ENCODE measurements around the gene IL18BP. TPM values are rescaled to one million over a fixed set of nuclear protein-coding genes. Genes with fewer than 3 reads are reported as not detected.

Gene IL18BP
- total RNA-seq, 2 donors from 2014 or later: 25.7 to 28.0 TPM

DNA sequence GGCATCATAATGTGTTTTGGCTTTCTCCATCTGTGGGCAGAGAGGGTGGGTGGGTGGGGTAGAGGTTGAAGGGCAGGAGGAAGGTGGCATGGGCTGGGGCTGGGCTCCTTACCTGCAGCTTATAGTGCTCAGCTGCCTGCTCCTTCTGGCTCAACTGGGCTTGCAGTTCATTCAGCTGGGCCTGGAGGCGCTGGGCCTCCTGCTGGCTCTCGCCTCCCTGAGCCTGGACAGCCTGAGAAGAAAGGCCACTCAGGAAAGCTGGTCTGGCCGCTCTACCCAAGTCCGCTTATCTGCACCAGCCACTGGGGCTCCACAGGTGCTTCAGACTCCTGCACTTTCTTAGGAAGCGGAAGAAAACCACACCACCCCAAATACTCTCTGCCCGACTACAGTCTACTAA, 10.4 kb downstream of the IL18BP start:
- Mint-ChIP-seq H3K27me3 (no peaks in the 10 kb centered on the region), H3K4me1 (peaks cover 2% of the 10 kb centered on the region), H3K4me3 (no peak overlapping the region), H3K27ac (no peak overlapping the region), H3K36me3 (ENCODE audit: low read depth) (peaks cover 16% of the 10 kb centered on the region)
- H3K9me3 ChIP-seq (ENCODE audit: control insufficient read depth, low read length, poor library complexity, severe bottlenecking): no peaks in the 10 kb centered on the region
- ATAC-seq (no peak), DNase-seq (no peak)

- Mint-ChIP-seq H3K36me3 (ENCODE audit: low read depth) (peaks cover 26% of the 10 kb centered on the region), H3K27me3 (no peaks in the 10 kb centered on the region), H3K4me3 (no peak overlapping the region), H3K4me1 (peaks cover 9% of the 10 kb centered on the region), H3K27ac (peak overlapping the region; percentile 45)
- H3K9me3 ChIP-seq (ENCODE audit: control insufficient read depth, low read length, poor library complexity, severe bottlenecking): no peaks in the 10 kb centered on the region
- DNase-seq (no peak), ATAC-seq (no peak)
Observed at GRCh38 chr11:72010529-72011233, 12.0 kb downstream of the IL18BP start.

GRCh38 chr11:72012091-72012630, 13.5 kb downstream of the IL18BP start:
- DNase-seq: no peak
- no peak for ATAC-seq
- peaks cover 10% of the 10 kb centered on the region for H3K4me1 Mint-ChIP-seq
- no peaks in the 10 kb centered on the region for H3K27me3 Mint-ChIP-seq
- H3K4me3 Mint-ChIP-seq: no peak overlapping the region
- no peak overlapping the region for H3K27ac Mint-ChIP-seq
- no peaks in the 10 kb centered on the region for H3K9me3 ChIP-seq (ENCODE audit: control insufficient read depth, low read length, poor library complexity, severe bottlenecking)
- H3K36me3 Mint-ChIP-seq (ENCODE audit: low read depth): peaks cover 26% of the 10 kb centered on the region

GRCh38 chr11:72012897-72013721, 14.4 kb downstream of the IL18BP start:
- Mint-ChIP-seq H3K4me1 (peaks cover 10% of the 10 kb centered on the region), H3K27ac (peak overlapping the region; percentile 39), H3K36me3 (ENCODE audit: low read depth) (peaks cover 24% of the 10 kb centered on the region), H3K27me3 (no peaks in the 10 kb centered on the region), H3K4me3 (no peak overlapping the region)
- DNase-seq: no peak
- no peak for ATAC-seq
- H3K9me3 ChIP-seq (ENCODE audit: control insufficient read depth, low read length, poor library complexity, severe bottlenecking): no peaks in the 10 kb centered on the region

DNA sequence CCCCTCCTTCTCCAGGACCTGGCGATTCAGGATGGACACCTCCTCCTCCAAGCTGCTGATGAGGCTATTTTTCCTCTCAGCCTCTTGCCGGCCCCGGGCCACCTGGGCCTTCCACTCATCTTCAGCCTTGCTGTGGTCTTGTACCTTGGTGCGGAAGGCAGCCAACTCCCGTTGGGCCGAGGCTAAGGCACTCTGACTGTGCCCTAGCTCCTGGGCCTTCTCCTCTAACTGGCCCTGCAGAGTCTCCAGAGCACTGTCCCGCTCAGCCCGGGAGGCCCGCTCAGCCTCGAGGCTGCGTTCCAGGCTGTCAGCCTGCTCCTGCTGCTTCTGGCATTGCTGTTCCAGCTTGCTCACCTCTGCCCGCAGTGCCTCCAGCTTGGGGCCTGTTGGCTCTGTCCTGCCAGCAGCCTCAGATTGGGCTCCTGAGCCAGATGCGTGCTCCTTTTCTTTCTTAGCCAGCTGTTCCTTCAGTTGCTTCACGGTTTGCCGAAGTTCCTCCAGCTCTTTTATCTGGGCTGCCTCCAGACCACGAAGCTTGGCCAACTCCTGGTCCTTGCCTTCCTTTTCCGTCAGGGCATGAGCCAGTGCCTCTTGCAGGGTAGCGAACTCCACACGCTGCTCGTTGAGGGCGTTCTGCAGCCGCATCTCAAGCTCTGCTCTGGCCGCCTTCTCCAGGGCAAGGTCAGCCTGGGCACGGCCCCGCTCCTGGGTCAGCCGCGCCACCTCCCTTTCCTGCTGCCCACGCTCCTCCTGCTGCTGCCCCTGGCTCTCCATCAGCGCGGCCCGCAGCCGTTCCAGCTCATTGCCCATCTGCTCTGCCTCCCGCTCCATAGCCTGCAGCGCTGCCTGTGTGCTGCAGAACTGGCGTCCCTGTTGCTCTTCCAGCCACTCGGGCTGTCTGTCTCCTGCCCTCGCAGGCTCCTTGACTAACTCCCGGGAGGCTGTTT, 15.3 kb downstream of the IL18BP start:
- Mint-ChIP-seq H3K4me1 (peaks cover 10% of the 10 kb centered on the region), H3K27me3 (no peaks in the 10 kb centered on the region), H3K36me3 (ENCODE audit: low read depth) (peaks cover 19% of the 10 kb centered on the region), H3K4me3 (no peak overlapping the region), H3K27ac (peak overlapping the region; percentile 39)
- ATAC-seq (no peak), DNase-seq (no peak)
- no peaks in the 10 kb centered on the region for H3K9me3 ChIP-seq (ENCODE audit: control insufficient read depth, low read length, poor library complexity, severe bottlenecking)

DNA sequence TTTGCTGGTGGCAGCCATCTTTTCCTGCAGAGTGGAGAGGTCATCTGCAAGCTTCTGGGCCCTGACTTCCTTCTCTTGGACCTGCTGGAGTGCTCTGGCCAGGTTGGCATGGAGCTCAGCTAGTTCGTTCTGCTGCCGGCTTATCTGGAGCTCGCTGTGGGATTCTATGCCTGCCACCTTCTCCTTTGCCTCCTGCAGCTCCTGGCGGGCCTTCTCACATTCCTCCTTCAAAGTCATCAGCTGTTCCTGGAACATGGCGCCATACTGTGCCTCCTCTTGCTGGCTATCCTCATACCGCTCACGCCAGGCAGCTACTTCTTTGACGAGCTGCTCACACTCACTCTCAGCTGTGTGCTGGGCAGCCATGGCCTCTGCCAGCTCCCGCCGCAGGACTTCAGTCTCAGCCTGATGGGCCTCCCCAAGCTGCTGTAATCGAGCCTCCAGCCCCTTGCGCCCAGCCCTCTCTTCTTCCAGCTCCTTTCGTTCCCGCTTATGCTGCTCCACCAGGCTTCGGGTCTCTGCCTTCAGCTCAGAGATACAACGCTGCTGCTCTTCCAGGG, 16.1 kb downstream of the IL18BP start:
- H3K27me3 Mint-ChIP-seq: no peaks in the 10 kb centered on the region
- H3K36me3 Mint-ChIP-seq (ENCODE audit: low read depth): peaks cover 16% of the 10 kb centered on the region
- H3K27ac Mint-ChIP-seq: no peak overlapping the region
- no peaks in the 10 kb centered on the region for H3K9me3 ChIP-seq (ENCODE audit: control insufficient read depth, low read length, poor library complexity, severe bottlenecking)
- ATAC-seq (no peak), DNase-seq (no peak)
- peaks cover 8% of the 10 kb centered on the region for H3K4me1 Mint-ChIP-seq
- peak overlapping the region; percentile 81 for H3K4me3 Mint-ChIP-seq

GRCh38 chr11:72015511-72016061, 16.9 kb downstream of the IL18BP start:
- H3K9me3 ChIP-seq (ENCODE audit: control insufficient read depth, low read length, poor library complexity, severe bottlenecking): no peaks in the 10 kb centered on the region
- Mint-ChIP-seq H3K4me1 (peaks cover 8% of the 10 kb centered on the region), H3K36me3 (ENCODE audit: low read depth) (peaks cover 19% of the 10 kb centered on the region), H3K27ac (peak overlapping the region; percentile 86), H3K4me3 (peak overlapping the region; percentile 81), H3K27me3 (no peaks in the 10 kb centered on the region)
- DNase-seq (no peak), ATAC-seq (no peak)

GRCh38 chr11:72018171-72018570, 19.5 kb downstream of the IL18BP start:
- no peak overlapping the region for H3K27ac Mint-ChIP-seq
- no peak overlapping the region for H3K4me3 Mint-ChIP-seq
- H3K36me3 Mint-ChIP-seq (ENCODE audit: low read depth): peaks cover 16% of the 10 kb centered on the region

GRCh38 chr11:72023335-72023734, 24.6 kb downstream of the IL18BP start:
- peaks cover 22% of the 10 kb centered on the region for H3K4me1 Mint-ChIP-seq
- no peak for ATAC-seq
- H3K27ac Mint-ChIP-seq: peak overlapping the region; percentile 34

More at GRCh38 chr11:72018171-72018570, 19.5 kb downstream of the IL18BP start:
- no peak for ATAC-seq
- no peaks in the 10 kb centered on the region for H3K27me3 Mint-ChIP-seq
- DNase-seq: no peak
- peaks cover 8% of the 10 kb centered on the region for H3K4me1 Mint-ChIP-seq
- no peaks in the 10 kb centered on the region for H3K9me3 ChIP-seq (ENCODE audit: control insufficient read depth, low read length, poor library complexity, severe bottlenecking)

GRCh38 chr11:72024069-72024754, 25.5 kb downstream of the IL18BP start:
- ATAC-seq (no peak), DNase-seq (no peak)
- no peaks in the 10 kb centered on the region for H3K9me3 ChIP-seq (ENCODE audit: control insufficient read depth, low read length, poor library complexity, severe bottlenecking)
- Mint-ChIP-seq H3K27ac (peak overlapping the region; percentile 34), H3K27me3 (no peaks in the 10 kb centered on the region), H3K36me3 (ENCODE audit: low read depth) (peaks cover 5% of the 10 kb centered on the region), H3K4me1 (peaks cover 25% of the 10 kb centered on the region), H3K4me3 (no peak overlapping the region)

More at GRCh38 chr11:72023335-72023734, 24.6 kb downstream of the IL18BP start:
- no peaks in the 10 kb centered on the region for H3K27me3 Mint-ChIP-seq
- no peaks in the 10 kb centered on the region for H3K9me3 ChIP-seq (ENCODE audit: control insufficient read depth, low read length, poor library complexity, severe bottlenecking)
- peaks cover 5% of the 10 kb centered on the region for H3K36me3 Mint-ChIP-seq (ENCODE audit: low read depth)
- no peak overlapping the region for H3K4me3 Mint-ChIP-seq
- DNase-seq: no peak

- peaks cover 33% of the 10 kb centered on the region for H3K4me1 Mint-ChIP-seq
- H3K27me3 Mint-ChIP-seq: no peaks in the 10 kb centered on the region
- H3K36me3 Mint-ChIP-seq (ENCODE audit: low read depth): peaks cover 3% of the 10 kb centered on the region
- H3K27ac Mint-ChIP-seq: peak overlapping the region; percentile 72
- ATAC-seq: no peak
- DNase-seq: no peak
- H3K9me3 ChIP-seq (ENCODE audit: control insufficient read depth, low read length, poor library complexity, severe bottlenecking): no peaks in the 10 kb centered on the region
- H3K4me3 Mint-ChIP-seq: no peak overlapping the region
Observed at GRCh38 chr11:72026090-72026489, 27.4 kb downstream of the IL18BP start.
